BJ (cell line): ENCODE measurements around the gene ZNF837. TPM values are rescaled to one million over a fixed set of nuclear protein-coding genes. Genes with fewer than 3 reads are reported as not detected.

Source experiments
- CTCF ChIA-PET: fragments of 350-600 bp; formaldehyde crosslinking; extraction: SDS; loops from one replicate; lab custom pipeline; 2021; ENCODE audit warnings: antibody characterized with exemption, inconsistent platforms; lab: Yijun Ruan, JAX
- POLR2A ChIA-PET: fragments of 300-600 bp; sonication (Branson Sonifier 250); formaldehyde crosslinking; extraction: SDS; loops from one replicate; lab custom pipeline; 2021; ENCODE audit warnings: antibody characterized with exemption; lab: Charles Lee
- DNase-seq: peaks from one replicate; pipeline ENCODE4 v3.0.0-alpha.2; 2011; ENCODE audit warnings: low read depth
- H3K27me3 ChIP-seq: 2 replicates; pipeline ENCODE4 v1.6.0; 2011; ENCODE audit warnings: low read length; ENCODE audit not compliant: control insufficient read depth, insufficient read depth
- H3K36me3 ChIP-seq: 2 replicates; pipeline ENCODE4 v1.5.1; 2011; ENCODE audit warnings: low read length; ENCODE audit not compliant: control insufficient read depth, insufficient read depth
- H3K4me3 ChIP-seq: 2 replicates; pipeline ENCODE4 v1.5.1; 2011; ENCODE audit warnings: low read depth, mild to moderate bottlenecking, control low read depth, low read length
- polyA plus RNA-seq: library from polyadenylated mRNA; depleted of rRNA; stranded (reverse); fragments of >200 nt; gene quantifications from 2 replicates; pipeline ENCODE4 v1.2.3, GENCODE V29; 2011
- TF ChIP-seq, protein P1 (sequence below): IDR thresholded peaks from 2 replicates; pipeline ENCODE4 v1.5.1; 2011; ENCODE audit warnings: low read depth, mild to moderate bottlenecking, control low read depth, inconsistent platforms, low read length, moderate library complexity; ENCODE audit not compliant: insufficient read depth

Gene ZNF837
- polyA plus RNA-seq, 1 experiment = 0.82 TPM

DNA sequence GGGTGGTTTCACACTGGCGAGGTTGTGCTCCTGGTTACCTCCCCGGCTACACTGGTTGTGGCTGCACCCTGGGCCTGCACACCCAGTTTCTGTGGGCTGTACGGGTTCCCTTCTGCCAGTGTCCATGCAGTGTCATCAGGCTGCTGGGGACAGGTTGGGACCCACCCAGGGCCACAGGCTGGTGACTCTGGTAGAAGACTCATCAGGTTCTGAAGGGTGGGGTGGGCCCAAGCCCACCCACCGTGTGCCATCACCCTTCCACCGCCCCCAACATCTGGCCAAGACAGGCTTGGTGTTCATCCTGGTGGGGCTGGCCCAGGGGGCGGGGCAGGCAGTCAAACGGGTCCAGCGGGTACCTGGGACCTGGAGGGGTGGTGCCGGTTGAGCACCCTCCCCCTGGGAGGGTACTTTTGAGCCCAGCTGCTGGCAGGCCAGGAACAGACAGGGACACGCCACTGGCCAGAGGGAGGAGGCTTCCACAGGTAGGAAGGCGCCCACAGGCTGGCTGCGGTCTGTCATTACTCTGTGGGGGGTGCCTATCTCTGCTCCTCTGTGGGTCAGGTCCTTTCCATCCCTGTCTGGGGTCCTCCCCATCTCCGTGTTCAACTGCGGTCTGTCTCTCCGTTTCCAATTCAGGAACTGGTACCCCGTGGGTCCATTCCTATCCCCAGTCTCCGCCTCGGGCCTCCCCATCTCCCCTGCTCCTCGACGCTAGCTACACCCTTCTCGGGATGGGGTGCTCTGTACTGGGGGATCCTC, 14.6 kb upstream of the ZNF837 start, which contains the start of gene RNF225:
Gene RNF225, plus strand, starts transcription at position 437 of the 759 bp plus-strand sequence. CDS start 434 bp downstream, outside the sequence.
- ChIA-PET POLR2A (no interaction called here), CTCF (no interaction called here)
- TF ChIP-seq, protein P1, sequence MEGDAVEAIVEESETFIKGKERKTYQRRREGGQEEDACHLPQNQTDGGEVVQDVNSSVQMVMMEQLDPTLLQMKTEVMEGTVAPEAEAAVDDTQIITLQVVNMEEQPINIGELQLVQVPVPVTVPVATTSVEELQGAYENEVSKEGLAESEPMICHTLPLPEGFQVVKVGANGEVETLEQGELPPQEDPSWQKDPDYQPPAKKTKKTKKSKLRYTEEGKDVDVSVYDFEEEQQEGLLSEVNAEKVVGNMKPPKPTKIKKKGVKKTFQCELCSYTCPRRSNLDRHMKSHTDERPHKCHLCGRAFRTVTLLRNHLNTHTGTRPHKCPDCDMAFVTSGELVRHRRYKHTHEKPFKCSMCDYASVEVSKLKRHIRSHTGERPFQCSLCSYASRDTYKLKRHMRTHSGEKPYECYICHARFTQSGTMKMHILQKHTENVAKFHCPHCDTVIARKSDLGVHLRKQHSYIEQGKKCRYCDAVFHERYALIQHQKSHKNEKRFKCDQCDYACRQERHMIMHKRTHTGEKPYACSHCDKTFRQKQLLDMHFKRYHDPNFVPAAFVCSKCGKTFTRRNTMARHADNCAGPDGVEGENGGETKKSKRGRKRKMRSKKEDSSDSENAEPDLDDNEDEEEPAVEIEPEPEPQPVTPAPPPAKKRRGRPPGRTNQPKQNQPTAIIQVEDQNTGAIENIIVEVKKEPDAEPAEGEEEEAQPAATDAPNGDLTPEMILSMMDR = no peak
- no peak for DNase-seq
- Histone ChIP-seq H3K27me3 (no peaks in the 10 kb centered on the region), H3K36me3 (peaks cover 19% of the 10 kb centered on the region), H3K4me3 (no peak within 1 kb of the TSS)

DNA sequence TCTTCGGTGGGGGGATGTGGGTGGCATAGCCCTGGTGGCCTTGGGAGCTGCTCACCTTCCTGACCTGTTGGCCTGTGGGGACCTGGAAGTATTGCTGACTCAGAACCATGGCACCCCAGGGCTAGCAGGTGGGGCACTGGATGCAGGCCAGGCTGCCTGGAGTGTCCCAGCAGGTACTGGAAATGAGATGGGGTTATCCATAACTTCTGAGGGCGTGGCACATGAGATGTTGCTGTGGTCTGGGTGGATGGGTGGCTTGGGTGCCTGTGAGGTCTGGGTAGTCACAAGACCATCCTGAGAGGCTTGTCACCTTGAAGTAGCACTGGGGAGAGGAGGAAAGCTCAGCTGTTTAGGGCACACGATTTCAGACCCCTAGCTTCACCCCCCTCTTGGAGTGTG, 14.0 kb upstream of the ZNF837 start:
- ChIA-PET CTCF (no interaction called here), POLR2A (no interaction called here)

DNA sequence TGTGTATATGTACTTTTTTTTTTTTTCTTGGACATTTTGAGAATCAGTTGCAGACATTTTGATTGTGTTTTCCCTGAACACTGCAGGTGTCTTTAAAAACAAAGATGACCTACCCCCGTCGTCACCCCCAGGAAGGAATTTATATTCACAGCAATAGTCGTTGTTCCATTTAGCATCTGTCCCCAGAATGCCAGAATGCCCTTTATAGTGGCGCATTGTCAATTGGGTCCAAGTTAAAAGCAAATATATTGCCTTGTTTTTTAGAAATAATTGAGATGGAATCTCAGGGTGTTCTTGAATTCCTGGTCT, 12.8 kb upstream of the ZNF837 start:
- Histone ChIP-seq H3K4me3 (no peak overlapping the region), H3K36me3 (peaks cover 21% of the 10 kb centered on the region), H3K27me3 (no peaks in the 10 kb centered on the region)
- CTCF ChIA-PET = no interaction called here
- DNase-seq = no peak
- POLR2A ChIA-PET = no interaction called here
- TF ChIP-seq, protein P1 = no peak

More for the DNA sequence above, 14.0 kb upstream of the ZNF837 start:
- TF ChIP-seq, protein P1 = no peak
- no peaks in the 10 kb centered on the region for H3K27me3 ChIP-seq
- H3K4me3 ChIP-seq = no peak overlapping the region
- DNase-seq = no peak
- H3K36me3 ChIP-seq = peaks cover 19% of the 10 kb centered on the region

DNA sequence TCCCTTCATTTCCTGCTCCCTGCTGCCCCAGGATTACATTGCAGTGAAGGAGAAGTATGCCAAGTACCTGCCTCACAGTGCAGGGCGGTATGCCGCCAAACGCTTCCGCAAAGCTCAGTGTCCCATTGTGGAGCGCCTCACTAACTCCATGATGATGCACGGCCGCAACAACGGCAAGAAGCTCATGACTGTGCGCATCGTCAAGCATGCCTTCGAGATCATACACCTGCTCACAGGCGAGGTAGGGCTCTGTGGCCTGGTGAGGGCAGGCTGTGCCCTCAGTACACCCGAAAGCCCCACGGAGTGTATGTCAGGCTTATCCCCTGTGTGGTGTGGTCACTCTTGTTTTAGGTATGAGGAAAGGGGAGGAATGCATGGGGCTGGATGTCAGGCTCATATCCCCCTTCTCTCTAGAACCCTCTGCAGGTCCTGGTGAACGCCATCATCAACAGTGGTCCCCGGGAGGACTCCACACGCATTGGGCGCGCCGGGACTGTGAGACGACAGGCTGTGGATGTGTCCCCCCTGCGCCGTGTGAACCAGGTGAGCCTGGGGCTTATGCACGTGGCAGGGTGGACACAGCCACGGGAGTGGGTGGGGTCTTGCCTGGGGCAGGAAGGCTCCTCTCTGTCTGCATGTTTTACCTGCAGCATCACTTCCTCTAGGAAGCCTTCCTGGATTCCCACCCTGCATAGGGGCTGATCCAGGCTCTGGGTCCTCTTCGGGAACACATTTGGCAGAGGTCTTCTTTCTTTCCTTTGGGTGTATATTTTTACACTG, 12.3 kb upstream of the ZNF837 start:
- Histone ChIP-seq H3K36me3 (peaks cover 21% of the 10 kb centered on the region), H3K4me3 (no peak overlapping the region), H3K27me3 (no peaks in the 10 kb centered on the region)
- DNase-seq = no peak
- ChIA-PET POLR2A (no interaction called here), CTCF (no interaction called here)
- TF ChIP-seq, protein P1 = no peak

DNA sequence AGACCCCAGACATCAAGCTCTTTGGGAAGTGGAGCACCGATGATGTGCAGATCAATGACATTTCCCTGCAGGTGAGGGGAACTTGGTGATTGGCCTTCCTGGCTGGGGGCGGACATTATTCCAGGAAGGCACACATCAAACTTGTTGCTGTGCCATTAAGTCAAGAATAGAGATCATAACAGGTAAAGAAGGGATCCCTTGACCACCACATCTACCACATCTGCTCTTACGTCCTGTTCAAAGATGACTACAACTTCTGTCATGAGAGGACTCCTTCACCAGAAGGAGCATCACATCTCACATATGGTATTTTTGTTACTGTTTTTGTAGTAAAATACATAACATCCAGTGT, 7.3 kb upstream of the ZNF837 start:
- Histone ChIP-seq H3K36me3 (peaks cover 9% of the 10 kb centered on the region), H3K4me3 (peak overlapping the region; percentile 62), H3K27me3 (no peaks in the 10 kb centered on the region)
- CTCF ChIA-PET = no interaction called here
- POLR2A ChIA-PET = no interaction called here
- TF ChIP-seq, protein P1 = no peak
- no peak for DNase-seq
